PFSK-1 (cell line): Measurements from ENCODE around the gene XYLT1.

Experiments used
- POLR2AphosphoS5 ChIP-seq: IDR thresholded peaks from 2 replicates; pipeline ENCODE4 v1.6.1; 2012; ENCODE audit warnings: low read depth, mild to moderate bottlenecking, control low read depth, low read length, moderate library complexity
- SIN3A ChIP-seq: IDR thresholded peaks from 2 replicates; pipeline ENCODE4 v1.6.1; 2012; ENCODE audit warnings: mild to moderate bottlenecking, low read length, moderate library complexity, borderline replicate concordance; ENCODE audit not compliant: insufficient read depth

- TF ChIP-seq POLR2AphosphoS5, result no peak
- no peak for TF ChIP-seq SIN3A
Observed at GRCh38 chr16:17076818-17077498, 393.8 kb downstream of the XYLT1 start.
